GM10248 (cell line): ENCODE data around the gene PRKCZ.

Experiments used
- CTCF ChIA-PET: fragments of 300-600 bp; sonication (Branson Sonifier 250); formaldehyde crosslinking; extraction: SDS; loops from one replicate; lab custom pipeline; 2021; ENCODE audit warnings: antibody characterized with exemption; lab: Yijun Ruan, JAX
- POLR2A ChIA-PET: fragments of 350-650 bp; sonication (Branson Sonifier 250); formaldehyde crosslinking; extraction: SDS; loops from one replicate; lab custom pipeline; 2020; ENCODE audit warnings: antibody characterized with exemption; lab: Yijun Ruan, JAX
- DNase-seq: peaks from one replicate; pipeline ENCODE4 v3.0.0; 2012; ENCODE audit errors: extremely low spot score
- CTCF ChIP-seq: IDR thresholded peaks from 2 replicates; pipeline ENCODE4 v1.5.1; 2012; ENCODE audit warnings: mild to moderate bottlenecking, low read depth; ENCODE audit errors: extremely low read depth, missing control alignments, control extremely low read depth

Gene PRKCZ

GRCh38 chr1:2053784-2054376 is 3.7 kb downstream of the PRKCZ start:
- POLR2A ChIA-PET: no interaction called here

GRCh38 chr1:2054560-2054959 is 4.3 kb downstream of the PRKCZ start:
- POLR2A ChIA-PET: no interaction called here
- no peak for DNase-seq
- TF ChIP-seq CTCF: no peak
- CTCF ChIA-PET: interaction anchor here (4.8 kb wide), 1 partner anchor 9 kb away, joined by 28 read pairs; no protein-coding TSS in a partner anchor

More at GRCh38 chr1:2053784-2054376, 3.7 kb downstream of the PRKCZ start:
- CTCF ChIA-PET: interaction anchor here (4.8 kb wide), 1 partner anchor 9 kb away, joined by 28 read pairs; no protein-coding TSS in a partner anchor
- no peak for TF ChIP-seq CTCF
- no peak for DNase-seq

GRCh38 chr1:2055911-2056575 is 5.8 kb downstream of the PRKCZ start:
- TF ChIP-seq CTCF: no peak
- CTCF ChIA-PET: interaction anchor here (4.8 kb wide), 1 partner anchor 11 kb away, joined by 28 read pairs; no protein-coding TSS in a partner anchor
- POLR2A ChIA-PET: no interaction called here
- no peak for DNase-seq

GRCh38 chr1:2056955-2057590 is 6.9 kb downstream of the PRKCZ start:
- ChIA-PET POLR2A (no interaction called here), CTCF (interaction anchor here (4.8 kb wide), 1 partner anchor 12 kb away, joined by 28 read pairs; no protein-coding TSS in a partner anchor)
- TF ChIP-seq CTCF: no peak
- no peak for DNase-seq

- ChIA-PET POLR2A (no interaction called here), CTCF (interaction anchor here (1.7 kb wide), 1 partner anchor 15 kb away, joined by 6 read pairs; no protein-coding TSS in a partner anchor)
- no peak for DNase-seq
- no peak for TF ChIP-seq CTCF
Measured at GRCh38 chr1:2059290-2059953, 9.2 kb downstream of the PRKCZ start.

- DNase-seq: no peak
- TF ChIP-seq CTCF: no peak
- ChIA-PET CTCF (no interaction called here), POLR2A (no interaction called here)
Measured at GRCh38 chr1:2060072-2060471, 9.9 kb downstream of the PRKCZ start.
